LNCaP clone FGC (cell line): Measurements from ENCODE around the gene DOCK9.

Experiments used
- DNase-seq: peaks from one replicate; pipeline ENCODE4 v3.0.0-alpha.2; 2011; ENCODE audit warnings: low read depth
- H3K4me3 ChIP-seq: 2 replicates; pipeline ENCODE4 v1.5.1; 2011; ENCODE audit warnings: mild to moderate bottlenecking, low read depth, low read length, control low read depth
- CTCF ChIP-seq: IDR thresholded peaks from 2 replicates; pipeline ENCODE4 v1.5.1; 2012; ENCODE audit warnings: mild to moderate bottlenecking; ENCODE audit not compliant: control insufficient read depth, insufficient read depth; ENCODE audit errors: extremely low read depth

DOCK9 gene

GRCh38 chr13:98781045-98781444 lies 196.8 kb downstream of the DOCK9 start:
- TF ChIP-seq CTCF, result no peak
- DNase-seq, result no peak
- H3K4me3 ChIP-seq, result no peak overlapping the region

- DNase-seq, result no peak
- TF ChIP-seq CTCF, result no peak
- H3K4me3 ChIP-seq, result no peak overlapping the region
Observed at GRCh38 chr13:98780451-98780850, 197.4 kb downstream of the DOCK9 start.

- DNase-seq, result no peak
- TF ChIP-seq CTCF, result no peak
- H3K4me3 ChIP-seq, result no peak overlapping the region
Observed at GRCh38 chr13:98779695-98780094, 198.2 kb downstream of the DOCK9 start.

- DNase-seq, result no peak
- no peak for TF ChIP-seq CTCF
- no peak overlapping the region for H3K4me3 ChIP-seq
Observed at GRCh38 chr13:98778749-98779148, 199.1 kb downstream of the DOCK9 start.

- H3K4me3 ChIP-seq, result no peak overlapping the region
- DNase-seq, result no peak
- TF ChIP-seq CTCF, result no peak
Observed at GRCh38 chr13:98776644-98777043, 201.2 kb downstream of the DOCK9 start.

GRCh38 chr13:98775844-98776598 lies 201.8 kb downstream of the DOCK9 start:
- H3K4me3 ChIP-seq, result no peak overlapping the region
- TF ChIP-seq CTCF, result no peak

GRCh38 chr13:98775386-98775785 lies 202.5 kb downstream of the DOCK9 start:
- DNase-seq, result no peak
- no peak overlapping the region for H3K4me3 ChIP-seq
- TF ChIP-seq CTCF, result no peak

More at GRCh38 chr13:98775844-98776598, 201.8 kb downstream of the DOCK9 start:
- no peak for DNase-seq
